Activated T-cell treated with anti-CD3 and anti-CD28 coated beads for 4 hours (primary cell): ENCODE data around the gene STAP1.
A peak's percentile ranks its signal among the peaks of the same experiment; 100 is the strongest.
"Not testable (repeated sequence)": the region's sequence is repeated elsewhere in the genome, so short reads cannot be mapped to it uniquely, and the experiment has no call there.

ENCODE experiments used
- DNase-seq: peaks from one replicate; pipeline ENCODE4 v3.0.0-alpha.2; 2020

The STAP1 gene, protein sequence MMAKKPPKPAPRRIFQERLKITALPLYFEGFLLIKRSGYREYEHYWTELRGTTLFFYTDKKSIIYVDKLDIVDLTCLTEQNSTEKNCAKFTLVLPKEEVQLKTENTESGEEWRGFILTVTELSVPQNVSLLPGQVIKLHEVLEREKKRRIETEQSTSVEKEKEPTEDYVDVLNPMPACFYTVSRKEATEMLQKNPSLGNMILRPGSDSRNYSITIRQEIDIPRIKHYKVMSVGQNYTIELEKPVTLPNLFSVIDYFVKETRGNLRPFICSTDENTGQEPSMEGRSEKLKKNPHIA

GRCh38 chr4:67558493-67558892, at the start of gene STAP1:
Gene STAP1 (plus strand): TSS chr4:67558727. CDS start chr4:67558810, 83 bp downstream.
- DNase-seq = no peak

DNA sequence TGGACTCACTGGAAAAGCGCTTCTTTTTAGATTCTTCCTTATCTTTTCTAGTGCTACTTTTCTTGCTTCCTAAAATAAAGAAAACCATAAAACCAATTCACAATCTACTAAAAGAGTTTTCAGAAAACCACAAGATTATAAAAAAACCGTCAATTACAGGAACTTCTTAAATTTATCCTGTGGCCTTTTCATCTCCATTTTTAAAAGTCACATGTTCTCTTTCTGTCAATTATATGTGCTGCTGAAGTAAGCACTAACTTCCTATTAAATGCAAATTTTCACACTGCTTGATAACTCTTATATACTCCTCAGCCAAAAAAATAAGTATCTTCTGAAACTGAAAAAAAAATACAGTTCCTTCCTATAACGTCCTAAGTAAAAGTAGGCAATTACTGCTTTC, 46.0 kb upstream of the STAP1 start:
- DNase-seq = no peak

GRCh38 chr4:67520141-67520540, 38.4 kb upstream of the STAP1 start:
- no peak for DNase-seq

DNA sequence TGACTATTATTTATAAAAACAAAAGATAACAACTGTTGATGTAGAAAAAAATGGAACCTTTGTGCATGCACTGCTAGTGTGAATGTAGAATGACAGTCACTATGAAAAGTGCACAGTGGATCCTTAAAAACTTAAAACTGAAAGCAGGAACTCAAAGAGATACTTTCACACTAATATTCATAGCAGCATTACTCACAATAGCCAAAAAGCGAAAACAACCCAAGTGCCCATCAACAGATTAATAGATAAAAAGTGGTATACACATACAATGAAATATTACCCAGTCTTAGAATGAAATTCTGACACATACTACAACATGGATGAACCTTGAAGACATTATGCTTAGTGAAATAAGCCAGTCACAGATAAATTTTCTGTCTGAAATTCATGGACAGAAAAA, 37.0 kb upstream of the STAP1 start:
- no peak for DNase-seq

- DNase-seq = no peak
Measured at GRCh38 chr4:67522230-67522629, 36.3 kb upstream of the STAP1 start.

DNA sequence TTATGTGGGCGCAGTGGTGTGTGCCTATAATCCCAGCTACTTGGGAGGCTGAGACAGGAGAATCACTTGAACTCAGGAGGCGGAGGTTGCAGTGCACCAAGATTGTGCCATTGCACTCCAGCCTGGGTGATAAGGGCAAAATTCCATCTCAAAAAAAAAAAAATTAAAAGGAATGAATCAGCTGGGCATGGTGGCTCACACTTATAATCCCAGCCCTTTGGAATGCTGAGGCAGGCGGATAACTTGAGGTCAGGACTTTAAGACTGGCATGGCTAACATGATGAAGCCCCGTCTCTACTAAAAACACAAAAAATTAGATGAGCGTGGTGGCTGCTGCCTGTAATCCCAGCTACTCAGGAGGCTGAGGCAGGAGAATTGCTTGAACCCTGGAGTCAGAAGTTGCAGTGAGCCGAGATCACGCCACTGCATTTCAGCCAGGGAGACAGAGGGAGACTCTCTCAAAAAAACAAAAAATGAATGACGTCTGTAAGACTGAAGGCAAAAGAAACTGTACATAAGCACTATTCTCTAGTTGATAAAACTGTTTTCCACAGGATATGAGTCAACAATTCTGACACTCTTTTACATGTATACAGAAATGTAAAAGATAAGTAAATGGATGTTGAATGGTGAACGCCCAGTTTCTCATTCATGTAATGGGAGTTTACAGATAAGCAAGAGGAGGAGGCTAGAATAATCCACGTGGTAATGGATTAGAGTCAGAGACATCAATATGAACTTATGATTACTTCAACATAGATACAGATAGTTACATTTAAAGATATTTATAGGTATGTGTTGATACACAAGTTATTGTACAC, 35.5 kb upstream of the STAP1 start:
- DNase-seq = no peak

- DNase-seq = not testable (repeated sequence)
Measured at GRCh38 chr4:67524140-67524539, 34.4 kb upstream of the STAP1 start.

- no peak for DNase-seq
Measured at GRCh38 chr4:67531379-67531962, 27.1 kb upstream of the STAP1 start.

DNA sequence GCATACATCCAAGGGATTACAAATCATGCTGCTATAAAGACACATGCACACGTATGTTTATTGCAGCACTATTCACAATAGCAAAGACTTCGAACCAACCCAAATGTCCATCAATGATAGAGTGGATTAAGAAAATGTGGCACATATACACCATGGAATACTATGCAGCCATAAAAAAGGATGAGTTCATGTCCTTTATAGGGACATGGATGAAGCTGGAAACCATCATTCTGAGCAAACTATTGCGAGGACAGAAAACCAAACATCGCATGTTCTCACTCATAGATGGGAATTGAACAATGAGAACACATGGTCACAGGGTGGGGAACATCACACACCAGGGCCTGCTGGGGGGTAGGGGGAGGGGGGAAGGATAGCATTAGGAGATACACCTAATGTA, 26.1 kb upstream of the STAP1 start:
- DNase-seq = not testable (repeated sequence)

DNA sequence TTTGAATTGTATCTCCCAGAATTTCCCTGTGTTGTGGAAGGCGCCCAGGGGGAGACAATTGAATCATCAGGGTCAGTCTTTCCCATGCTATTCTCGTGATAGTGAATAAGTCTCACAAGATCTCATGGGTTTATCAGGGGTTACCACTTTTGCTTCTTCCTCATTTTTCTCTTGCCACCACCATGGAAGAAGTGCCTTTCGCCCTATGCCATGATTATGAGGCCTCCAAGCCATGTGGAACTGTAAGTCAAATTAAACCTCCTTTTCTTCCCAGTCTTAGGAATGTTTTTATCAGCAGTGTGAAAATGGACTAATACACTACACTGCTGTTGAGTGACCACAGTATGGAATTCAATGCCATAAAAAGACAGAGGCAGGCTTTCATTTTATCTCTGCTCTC, 25.4 kb upstream of the STAP1 start:
- DNase-seq = no peak

GRCh38 chr4:67535280-67535840, 23.2 kb upstream of the STAP1 start:
- DNase-seq = no peak

- DNase-seq = no peak
Measured at GRCh38 chr4:67539830-67540229, 18.7 kb upstream of the STAP1 start.

GRCh38 chr4:67542076-67542475, 16.5 kb upstream of the STAP1 start:
- DNase-seq = no peak

DNA sequence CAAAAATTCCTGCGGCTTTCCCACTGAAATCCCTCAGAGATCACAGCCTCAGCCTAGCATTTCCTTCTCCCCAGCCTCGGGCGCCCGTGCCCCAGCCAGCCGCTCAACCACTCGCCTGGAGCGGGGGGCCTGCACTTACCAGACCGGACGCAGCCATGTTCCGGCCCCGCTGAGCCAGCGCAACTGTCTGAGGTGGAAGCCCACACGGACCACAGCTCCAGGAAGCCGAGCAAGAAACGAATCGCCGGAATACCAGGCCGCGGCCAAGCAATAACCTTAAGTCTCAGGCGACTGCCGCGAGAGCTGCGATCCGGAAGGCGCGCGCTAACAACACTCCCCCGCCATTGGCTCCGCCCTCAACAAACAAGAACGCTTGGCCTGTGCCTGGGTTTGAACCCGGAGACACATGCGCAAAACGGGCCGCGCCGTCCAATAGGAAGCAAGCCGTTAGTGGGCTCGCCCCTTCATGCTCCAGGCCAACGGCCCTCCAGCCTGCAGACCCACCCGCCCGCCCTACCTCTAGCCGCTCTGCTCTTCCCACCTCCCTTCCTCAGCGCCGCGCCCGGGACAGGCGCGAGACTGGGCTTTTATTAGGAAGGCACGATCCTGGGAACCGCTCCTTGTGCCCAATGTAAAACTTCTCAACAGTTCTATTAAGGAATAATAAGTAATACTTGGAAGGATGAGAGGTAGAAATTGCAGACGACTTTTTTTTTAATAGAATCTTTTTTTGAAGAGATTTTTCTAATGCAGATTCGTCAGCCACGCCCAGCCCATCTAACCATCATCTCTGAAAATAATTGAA, 13.1 kb upstream of the STAP1 start, which contains the start of gene CENPC:
CENPC (minus strand) TSS at position 305 of the 805 bp plus-strand sequence; CDS start at position 157, 148 bp downstream.
- DNase-seq = peak; percentile 80

DNA sequence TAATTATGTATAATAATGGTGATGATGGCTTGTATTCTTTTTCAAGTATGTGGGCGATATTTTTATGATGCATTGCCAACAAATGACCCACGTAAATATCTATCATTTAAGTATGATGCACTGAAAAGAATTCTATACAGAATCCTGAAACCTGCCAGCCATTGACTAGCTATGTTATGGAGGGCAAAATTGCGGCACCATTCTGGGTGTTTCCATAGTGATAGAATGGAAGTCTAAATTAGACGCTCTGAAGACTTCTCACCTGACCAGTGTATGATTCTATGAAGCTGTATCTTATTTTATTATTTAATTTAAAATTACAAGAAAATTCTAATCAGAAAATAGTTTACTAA, 12.5 kb upstream of the STAP1 start:
- DNase-seq = no peak

GRCh38 chr4:67546971-67547370, 11.6 kb upstream of the STAP1 start:
- DNase-seq = no peak

- DNase-seq = no peak
Measured at GRCh38 chr4:67549123-67549522, 9.4 kb upstream of the STAP1 start.

DNA sequence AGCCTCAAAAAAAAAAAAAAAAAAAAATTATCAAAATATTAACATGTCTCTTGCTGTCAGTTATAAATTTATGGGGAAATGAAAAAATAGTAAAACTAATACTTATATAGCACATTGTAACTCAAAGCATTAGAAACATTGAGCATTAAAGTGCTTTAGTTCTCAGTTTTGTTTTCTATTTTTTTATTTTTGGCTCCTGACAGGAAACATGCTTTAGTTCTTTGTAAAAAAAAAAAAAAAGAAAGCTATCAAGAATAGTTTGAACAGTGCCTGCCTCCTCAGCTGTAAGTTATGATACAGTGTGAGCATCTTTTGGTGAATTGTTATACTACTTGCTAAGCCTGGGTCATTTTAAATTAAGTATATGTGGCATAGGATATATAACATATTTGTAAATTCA, 8.1 kb upstream of the STAP1 start:
- no peak for DNase-seq

DNA sequence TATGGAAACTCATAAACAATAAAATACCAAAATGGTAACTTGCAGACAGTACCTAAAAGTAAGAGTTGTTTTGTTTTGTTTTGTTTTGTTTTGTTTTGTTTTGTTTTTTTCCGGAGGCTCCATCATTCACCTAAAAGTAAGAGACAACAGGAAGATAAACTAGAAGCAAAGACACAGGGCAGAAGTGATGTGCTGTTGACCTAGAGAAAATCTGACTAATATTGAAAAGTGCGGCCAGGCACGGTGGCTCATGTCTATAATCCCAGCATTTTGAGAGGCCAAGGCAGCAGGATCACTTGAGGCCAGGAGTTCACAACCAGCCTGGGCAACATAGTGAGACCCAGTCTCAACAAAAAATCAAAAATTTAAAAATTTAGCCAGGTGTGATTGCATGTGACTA, 7.7 kb upstream of the STAP1 start:
- no peak for DNase-seq

DNA sequence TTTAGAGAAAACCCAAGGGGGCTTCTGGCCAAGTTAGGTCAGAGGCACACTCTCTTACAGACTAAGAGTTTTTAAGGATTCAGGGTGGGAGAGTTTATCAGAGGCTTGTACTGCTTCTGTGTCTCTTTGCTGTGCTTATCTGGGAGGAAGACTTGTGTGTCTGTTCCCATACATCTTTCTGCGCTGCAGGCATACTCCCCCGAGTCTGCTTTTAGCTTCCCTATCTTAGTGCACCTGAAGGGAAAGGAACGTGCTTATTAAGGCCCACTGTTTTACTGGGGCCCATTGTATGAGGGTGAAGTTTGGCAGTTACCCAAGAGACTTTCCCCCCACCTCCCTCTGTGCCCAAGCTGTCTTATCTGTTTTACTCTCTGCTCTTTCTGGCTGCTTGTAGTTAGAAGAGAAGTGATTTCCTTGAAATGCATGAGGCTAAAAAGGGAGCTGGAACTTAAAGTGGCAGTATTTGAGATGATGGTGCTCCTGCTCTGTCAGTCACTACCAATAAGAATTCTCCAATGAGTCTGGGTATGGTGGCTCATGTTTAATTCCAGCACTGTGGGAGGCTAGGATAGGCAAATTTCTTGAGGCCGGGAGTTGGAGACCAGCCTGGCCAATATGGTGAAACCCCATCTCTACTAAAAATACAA, 6.3 kb upstream of the STAP1 start:
- DNase-seq = not testable (repeated sequence)

DNA sequence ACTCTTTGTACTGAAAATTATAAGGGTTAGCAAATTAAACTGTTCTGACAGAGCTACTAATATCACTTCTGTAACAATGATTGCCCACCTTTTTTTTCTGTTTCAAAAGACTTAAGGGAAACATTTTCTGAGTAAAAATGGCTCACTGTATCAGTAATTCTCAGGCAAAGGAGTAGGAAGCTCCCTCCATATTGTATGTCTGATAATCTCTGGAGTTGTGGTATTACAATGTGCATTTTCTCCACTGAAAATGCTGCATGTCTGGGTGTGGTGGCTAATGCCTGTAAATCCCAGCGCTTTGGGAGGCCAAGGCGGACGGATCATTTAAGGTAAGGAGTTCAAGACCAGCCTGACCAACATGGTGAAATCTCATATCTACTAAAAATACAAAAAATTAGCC, 4.4 kb upstream of the STAP1 start:
- no peak for DNase-seq

- no peak for DNase-seq
Measured at GRCh38 chr4:67555447-67555846, 3.1 kb upstream of the STAP1 start.
